Aorta (tissue), 5 donors: Measurements from ENCODE around the gene KDM3B. TPM values are rescaled to one million over a fixed set of nuclear protein-coding genes. Genes with fewer than 3 reads are reported as not detected.

Experiments used
- ATAC-seq: fragments of 200-7000 bp; cut with Tn5 transposase; one replicate; pipeline ENCODE4 v1.9.1; 2022; ENCODE audit warnings: moderate library complexity; ENCODE audit not compliant: low FRiP score
- DNase-seq, 2 donors: peaks; one replicate each; pipeline ENCODE4 v3.0.0-alpha.2; 2020
- H3K27ac ChIP-seq, 2 donors: one replicate each; pipeline ENCODE4 v1.5.1; 2013; ENCODE audit warnings: low read length in 2 of 2, mild to moderate bottlenecking in 2 of 2, moderate library complexity in 2 of 2, control low read depth in 1 of 2, inconsistent platforms in 1 of 2, low read depth in 1 of 2
- H3K27me3 ChIP-seq, 2 donors: one replicate each; pipeline ENCODE4 v1.6.1; 2013; ENCODE audit warnings: control low read depth in 1 of 2, low read length in 1 of 2, mild to moderate bottlenecking in 1 of 2, moderate library complexity in 1 of 2; ENCODE audit not compliant: insufficient read depth in 2 of 2, control insufficient read depth in 1 of 2
- H3K36me3 ChIP-seq, 2 donors: one replicate each; pipeline ENCODE4 v1.6.1; 2013; ENCODE audit warnings: control low read depth in 1 of 2, low read length in 1 of 2, mild to moderate bottlenecking in 1 of 2; ENCODE audit not compliant: insufficient read depth in 2 of 2, control insufficient read depth in 1 of 2
- H3K4me1 ChIP-seq, 2 donors: one replicate each; pipeline ENCODE4 v1.6.1; 2013; ENCODE audit warnings: low read length in 2 of 2, control low read depth in 1 of 2, mild to moderate bottlenecking in 1 of 2, moderate library complexity in 1 of 2; ENCODE audit not compliant: insufficient read depth in 2 of 2, control insufficient read depth in 1 of 2
- H3K4me3 ChIP-seq, 2 donors: one replicate each; pipeline ENCODE4 v1.5.1; 2013; ENCODE audit warnings: low read length in 2 of 2, control low read depth in 1 of 2, mild to moderate bottlenecking in 1 of 2
- H3K9me3 ChIP-seq: one replicate; pipeline ENCODE4 v1.6.1; 2013; ENCODE audit warnings: mild to moderate bottlenecking, low read length; ENCODE audit not compliant: control insufficient read depth
- WGBS, 2 donors: extraction: QIAGEN DNeasy Blood & Tissue Kit; methylation state at CpG; one replicate each; pipeline ENCODE4 v1.1.7; 2013; 5-methylcytosine and 5-hydroxymethylcytosine counted together
- intact Hi-C, 2 donors: fragments of 100-400 bp; cut with DNase I; formaldehyde crosslinking; loops; one replicate each; pipeline versions ENCODE4 v1.14.2 to v1.15.0; 2022
- polyA plus RNA-seq, 2 donors: library from polyadenylated mRNA; stranded (reverse); fragments of 200-250 nt; gene quantifications; one replicate each; pipeline ENCODE4 v1.2.3, GENCODE V29; 2013
- total RNA-seq, 2 donors: library from RNA; stranded (reverse); fragmentation: NEBNext Ultra II Directional; extraction: Animal tissue kit (Norgen Biotek cat#: 25700); gene quantifications; one replicate each; pipeline ENCODE4 v1.2.1, GENCODE V29; 2021
- donor health status: healthy with polysubstance abuse.
- donor health status: Bipolar disorder and iron deficiency.
- donor health status: DM: no; HTN: no; CAD: no.
- donor health status: DM: no; HTN: no; CAD: no.
- donor health status: DM: yes; HTN: yes; CAD: no.

KDM3B gene
- total and polyA plus RNA-seq, 4 donors, result 17.4 to 66.0 (median 41.6) TPM

- H3K4me1 ChIP-seq, result no peaks in the 10 kb centered on the region
- 91 to 93% methylated on average over 6 of the region's 6 CpGs for WGBS, 2 donors
- no peaks in the 10 kb centered on the region for H3K27me3 ChIP-seq
- no peak for ATAC-seq
- peak in 1 of 2 donors; percentile 29 for DNase-seq
- no peaks in the 10 kb centered on the region for H3K36me3 ChIP-seq
- intact Hi-C loops, result no loop called here
- H3K4me3 ChIP-seq, result no peak overlapping the region
- H3K27ac ChIP-seq, result no peak overlapping the region
- no peaks in the 10 kb centered on the region for H3K9me3 ChIP-seq
Measured at GRCh38 chr5:138448070-138448469, 95.6 kb downstream of the KDM3B start.

GRCh38 chr5:138448481-138449398 is 96.3 kb downstream of the KDM3B start:
- intact Hi-C loops, result loop anchor here in 1 of 2 donors (1.0 kb wide), 2 partner anchors 55 to 60 kb away; no protein-coding TSS in a partner anchor
- H3K36me3 ChIP-seq, result no peaks in the 10 kb centered on the region
- H3K27me3 ChIP-seq, result no peaks in the 10 kb centered on the region
- ATAC-seq, result no peak
- 64 to 69% methylated on average over 9 of the region's 9 CpGs for WGBS, 2 donors
- no peak for DNase-seq
- H3K4me3 ChIP-seq, result no peak overlapping the region
- H3K27ac ChIP-seq, result no peak overlapping the region
- no peaks in the 10 kb centered on the region for H3K9me3 ChIP-seq
- H3K4me1 ChIP-seq, result no peaks in the 10 kb centered on the region

- no peak overlapping the region for H3K4me3 ChIP-seq
- WGBS, 2 donors, result 9 to 12% methylated on average over 21 to 22 of the region's 22 CpGs
- no peak overlapping the region for H3K27ac ChIP-seq
Measured at GRCh38 chr5:138449501-138450239, 97.2 kb downstream of the KDM3B start.

GRCh38 chr5:138450971-138451370 is 98.5 kb downstream of the KDM3B start:
- H3K36me3 ChIP-seq, result no peaks in the 10 kb centered on the region
- WGBS, 2 donors, result 91 to 96% methylated on average over 5 of the region's 5 CpGs
- no peak overlapping the region for H3K4me3 ChIP-seq
- no peaks in the 10 kb centered on the region for H3K9me3 ChIP-seq
- H3K27ac ChIP-seq, result no peak overlapping the region
- DNase-seq (no peak), ATAC-seq (no peak)
- H3K27me3 ChIP-seq, result no peaks in the 10 kb centered on the region
- intact Hi-C loops, result loop anchor here (1.0 to 5.0 kb wide), 2 partner anchors 52 to 96 kb away; no protein-coding TSS in a partner anchor
- H3K4me1 ChIP-seq, result no peaks in the 10 kb centered on the region

More at GRCh38 chr5:138449501-138450239, 97.2 kb downstream of the KDM3B start:
- H3K36me3 ChIP-seq, result no peaks in the 10 kb centered on the region
- DNase-seq (peak; percentile 91 to 98), ATAC-seq (peak; percentile 94)
- no peaks in the 10 kb centered on the region for H3K4me1 ChIP-seq
- no peaks in the 10 kb centered on the region for H3K27me3 ChIP-seq
- no peaks in the 10 kb centered on the region for H3K9me3 ChIP-seq
- intact Hi-C loops, result loop anchor here (1.0 to 5.0 kb wide), 3 partner anchors 54 to 98 kb away; no protein-coding TSS in a partner anchor

- Histone ChIP-seq H3K4me3 (no peak overlapping the region), H3K36me3 (no peaks in the 10 kb centered on the region), H3K4me1 (no peaks in the 10 kb centered on the region), H3K27ac (no peak overlapping the region), H3K27me3 (no peaks in the 10 kb centered on the region), H3K9me3 (no peaks in the 10 kb centered on the region)
- DNase-seq (no peak), ATAC-seq (no peak)
- 90 to 95% methylated on average over 6 of the region's 6 CpGs for WGBS, 2 donors
- intact Hi-C loops, result loop anchor here in 1 of 2 donors (5.0 kb wide), 1 partner anchor 95 kb away; no protein-coding TSS in a partner anchor
Measured at GRCh38 chr5:138452720-138453119, 100.2 kb downstream of the KDM3B start.

GRCh38 chr5:138453590-138453989 is 101.1 kb downstream of the KDM3B start:
- intact Hi-C loops, result loop anchor here in 1 of 2 donors (5.0 kb wide), 1 partner anchor 94 kb away; no protein-coding TSS in a partner anchor
- 90% methylated on average over 13 of the region's 13 CpGs for WGBS, 2 donors
- DNase-seq, result no peak

GRCh38 chr5:138454121-138454520 is 101.6 kb downstream of the KDM3B start:
- no peaks in the 10 kb centered on the region for H3K27me3 ChIP-seq
- no peak overlapping the region for H3K4me3 ChIP-seq
- H3K9me3 ChIP-seq, result no peaks in the 10 kb centered on the region
- DNase-seq, result no peak
- 89 to 92% methylated on average over 8 of the region's 8 CpGs for WGBS, 2 donors
- H3K4me1 ChIP-seq, result no peaks in the 10 kb centered on the region
- ATAC-seq, result no peak
- intact Hi-C loops, result loop anchor here in 1 of 2 donors (5.0 kb wide), 1 partner anchor 93 kb away; no protein-coding TSS in a partner anchor
- H3K27ac ChIP-seq, result no peak overlapping the region
- no peaks in the 10 kb centered on the region for H3K36me3 ChIP-seq

More at GRCh38 chr5:138453590-138453989, 101.1 kb downstream of the KDM3B start:
- Histone ChIP-seq H3K27me3 (no peaks in the 10 kb centered on the region), H3K4me3 (no peak overlapping the region), H3K27ac (no peak overlapping the region), H3K36me3 (no peaks in the 10 kb centered on the region), H3K9me3 (no peaks in the 10 kb centered on the region), H3K4me1 (no peaks in the 10 kb centered on the region)
- ATAC-seq, result no peak

- H3K36me3 ChIP-seq, result no peaks in the 10 kb centered on the region
Measured at GRCh38 chr5:138455232-138455930, 102.9 kb downstream of the KDM3B start.

More at GRCh38 chr5:138455232-138455930, 102.9 kb downstream of the KDM3B start:
- 87% methylated on average over 11 of the region's 11 CpGs for WGBS, 2 donors
- intact Hi-C loops, result no loop called here
- no peak for DNase-seq
- no peaks in the 10 kb centered on the region for H3K9me3 ChIP-seq
- H3K27ac ChIP-seq, result no peak overlapping the region
- no peaks in the 10 kb centered on the region for H3K4me1 ChIP-seq
- no peak overlapping the region for H3K4me3 ChIP-seq
- ATAC-seq, result no peak
- no peaks in the 10 kb centered on the region for H3K27me3 ChIP-seq
